Measurements from ENCODE around the gene TMEM120A.

The TMEM120A gene

GRCh38 chr7:75955331-75955955 is 39.0 kb downstream of the TMEM120A start:
- no peak for DNase-seq

GRCh38 chr7:75953931-75954330 is 40.5 kb downstream of the TMEM120A start:
- peak; percentile 82 for DNase-seq

- DNase-seq: peak; percentile 7
Observed at GRCh38 chr7:75953431-75953830, 41.0 kb downstream of the TMEM120A start.

GRCh38 chr7:75951506-75951905 is 42.9 kb downstream of the TMEM120A start:
- peak; percentile 98 for DNase-seq

- DNase-seq: peak; percentile 50
Observed at GRCh38 chr7:75950111-75950681, 44.2 kb downstream of the TMEM120A start.

- DNase-seq: no peak
Observed at GRCh38 chr7:75948179-75948578, 46.2 kb downstream of the TMEM120A start.

- DNase-seq: no peak
Observed at GRCh38 chr7:75946207-75946855, 48.1 kb downstream of the TMEM120A start.

GRCh38 chr7:75945297-75946168 is 48.9 kb downstream of the TMEM120A start:
- DNase-seq: peak; percentile 62

GRCh38 chr7:75944507-75944906 is 49.9 kb downstream of the TMEM120A start:
- no peak for DNase-seq

- peak; percentile 49 for DNase-seq
Observed at GRCh38 chr7:75943864-75944263, 50.5 kb downstream of the TMEM120A start.

- DNase-seq: no peak
Observed at GRCh38 chr7:75938921-75939320, 55.5 kb downstream of the TMEM120A start.

GRCh38 chr7:75937958-75938786 is 56.2 kb downstream of the TMEM120A start:
- DNase-seq: peak; percentile 91
